ENCODE measurements around the gene KCNA5.

DNA sequence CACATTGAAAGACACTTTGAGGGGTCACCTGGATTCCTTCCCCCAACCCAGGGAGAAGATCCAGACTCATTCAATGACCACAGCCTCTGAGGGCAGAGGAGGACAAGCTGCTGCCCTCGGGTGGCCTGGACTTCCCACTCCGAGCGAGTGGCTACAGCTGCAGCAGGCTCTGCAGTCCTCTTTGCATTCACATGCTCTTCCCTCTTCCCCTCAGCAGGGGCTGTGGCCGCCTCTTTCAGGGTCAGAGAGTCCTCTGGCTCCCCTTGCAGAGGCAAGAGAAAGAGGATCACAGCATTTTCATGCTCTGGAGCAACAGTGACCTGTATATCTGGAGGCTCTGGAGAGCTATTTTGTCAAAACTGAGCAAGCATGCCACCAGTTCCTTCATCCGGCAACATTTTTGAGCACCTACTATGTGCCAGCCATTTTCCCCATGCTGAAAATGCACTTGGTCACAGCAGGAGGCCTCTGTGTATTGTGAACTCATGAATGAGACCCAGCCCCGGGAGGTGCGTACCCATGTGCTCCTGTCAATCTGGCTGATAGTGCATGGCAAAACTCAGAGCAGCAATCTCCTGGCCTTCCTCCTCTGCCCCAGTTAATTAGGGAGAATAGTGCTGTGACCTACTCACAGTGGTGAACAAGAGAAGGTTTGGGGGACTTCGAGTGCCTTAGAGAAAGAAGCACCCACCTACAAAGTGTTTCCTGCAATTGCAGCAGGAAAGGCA is 42.9 kb upstream of the KCNA5 start:
- TF ChIP-seq EZH2 (conservative IDR thresholded peaks at IDR 0.05; ENCODE audit: low read depth, low read length) = no peak
- TF ChIP-seq ZNF3 (CRISPR knock-in tag; IDR thresholded peaks at IDR 0.05) = no peak
- TF ChIP-seq TCF7L2 (IDR thresholded peaks at IDR 0.05; ENCODE audit: low read depth, low read length) = no peak
- TF ChIP-seq ZNF350 (CRISPR knock-in tag; IDR thresholded peaks at IDR 0.05; ENCODE audit: borderline replicate concordance, low read depth) = no peak
- TF ChIP-seq, protein P1, sequence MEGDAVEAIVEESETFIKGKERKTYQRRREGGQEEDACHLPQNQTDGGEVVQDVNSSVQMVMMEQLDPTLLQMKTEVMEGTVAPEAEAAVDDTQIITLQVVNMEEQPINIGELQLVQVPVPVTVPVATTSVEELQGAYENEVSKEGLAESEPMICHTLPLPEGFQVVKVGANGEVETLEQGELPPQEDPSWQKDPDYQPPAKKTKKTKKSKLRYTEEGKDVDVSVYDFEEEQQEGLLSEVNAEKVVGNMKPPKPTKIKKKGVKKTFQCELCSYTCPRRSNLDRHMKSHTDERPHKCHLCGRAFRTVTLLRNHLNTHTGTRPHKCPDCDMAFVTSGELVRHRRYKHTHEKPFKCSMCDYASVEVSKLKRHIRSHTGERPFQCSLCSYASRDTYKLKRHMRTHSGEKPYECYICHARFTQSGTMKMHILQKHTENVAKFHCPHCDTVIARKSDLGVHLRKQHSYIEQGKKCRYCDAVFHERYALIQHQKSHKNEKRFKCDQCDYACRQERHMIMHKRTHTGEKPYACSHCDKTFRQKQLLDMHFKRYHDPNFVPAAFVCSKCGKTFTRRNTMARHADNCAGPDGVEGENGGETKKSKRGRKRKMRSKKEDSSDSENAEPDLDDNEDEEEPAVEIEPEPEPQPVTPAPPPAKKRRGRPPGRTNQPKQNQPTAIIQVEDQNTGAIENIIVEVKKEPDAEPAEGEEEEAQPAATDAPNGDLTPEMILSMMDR (CRISPR knock-in tag; IDR thresholded peaks at IDR 0.05) = no peak
- TF ChIP-seq ZNF850 (CRISPR knock-in tag; conservative IDR thresholded peaks at IDR 0.05) = no peak
- TF ChIP-seq BATF2 (CRISPR knock-in tag; IDR thresholded peaks at IDR 0.05) = no peak
- no peak for TF ChIP-seq PHB2 (IDR thresholded peaks at IDR 0.05; ENCODE audit: partially characterized antibody)
- TF ChIP-seq FOXK2 (IDR thresholded peaks at IDR 0.05) = no peak
- TF ChIP-seq BHLHE40 (IDR thresholded peaks at IDR 0.05; ENCODE audit: low read length) = no peak
- no peak for TF ChIP-seq POLR2AphosphoS5 (IDR thresholded peaks at IDR 0.05; ENCODE audit: low read depth, low read length)
- no peak for TF ChIP-seq ARNT2 (CRISPR knock-in tag; IDR thresholded peaks at IDR 0.05; ENCODE audit: low read depth)
- no peak for TF ChIP-seq CHD4 (IDR thresholded peaks at IDR 0.05; ENCODE audit: borderline replicate concordance, low read length)

Measured in HepG2 (cell line).